Duodenal mucosa (tissue), 2 donors: Measurements from ENCODE around the gene ENTREP3.
"Not testable (repeated sequence)": the region's sequence is repeated elsewhere in the genome, so short reads cannot be mapped to it uniquely, and the experiment has no call there.

Experiments used
- H3K27ac ChIP-seq: one replicate; pipeline ENCODE4 v1.7.0; 2013; ENCODE audit warnings: low read depth, low read length
- H3K27me3 ChIP-seq, 2 donors: one replicate each; pipeline ENCODE4 v1.7.0; 2013; ENCODE audit warnings: low read length in 2 of 2, control low read depth in 1 of 2; ENCODE audit not compliant: insufficient read depth in 2 of 2, control insufficient read depth in 1 of 2
- H3K36me3 ChIP-seq, 2 donors: one replicate each; pipeline ENCODE4 v1.7.0; 2013; ENCODE audit warnings: low read length in 2 of 2, control low read depth in 1 of 2; ENCODE audit not compliant: insufficient read depth in 2 of 2, control insufficient read depth in 1 of 2
- H3K4me1 ChIP-seq, 2 donors: one replicate each; pipeline ENCODE4 v1.7.0; 2013; ENCODE audit warnings: low read length in 2 of 2, control low read depth in 1 of 2; ENCODE audit not compliant: insufficient read depth in 2 of 2, control insufficient read depth in 1 of 2
- H3K4me3 ChIP-seq, 2 donors: one replicate each; pipeline ENCODE4 v1.7.0; 2013; ENCODE audit warnings: low read length in 2 of 2, low read depth in 1 of 2
- H3K9ac ChIP-seq, 2 donors: one replicate each; pipeline ENCODE4 v1.7.0; 2013; ENCODE audit warnings: low read length in 2 of 2, low read depth in 1 of 2
- H3K9me3 ChIP-seq, 2 donors: one replicate each; pipeline ENCODE4 v1.7.0; 2013; ENCODE audit warnings: low read length in 2 of 2, control low read depth in 1 of 2; ENCODE audit not compliant: control insufficient read depth in 1 of 2

The ENTREP3 gene

GRCh38 chr1:155254228-155254713 is 1.0 kb downstream of the ENTREP3 start:
- Histone ChIP-seq H3K36me3 (peaks cover 11 to 16% of the 10 kb centered on the region in 2 donors), H3K9ac (peak overlapping the region; percentile 89 to 98), H3K27ac (no peak overlapping the region), H3K4me1 (peaks cover 29% of the 10 kb centered on the region in 2 donors), H3K27me3 (no peaks in the 10 kb centered on the region), H3K4me3 (peak overlapping the region; percentile 77 to 87), H3K9me3 (no peaks in the 10 kb centered on the region)

- Histone ChIP-seq H3K36me3 (peaks cover 11 to 16% of the 10 kb centered on the region in 2 donors), H3K27ac (no peak overlapping the region), H3K9me3 (no peaks in the 10 kb centered on the region), H3K9ac (no peak overlapping the region), H3K4me1 (peaks cover 29% of the 10 kb centered on the region in 2 donors), H3K4me3 (peak overlapping the region; percentile 77 to 87), H3K27me3 (no peaks in the 10 kb centered on the region)
Measured at GRCh38 chr1:155253797-155254196, 1.5 kb downstream of the ENTREP3 start.

- no peak overlapping the region for H3K9ac ChIP-seq
- H3K27me3 ChIP-seq, result no peaks in the 10 kb centered on the region
- H3K4me3 ChIP-seq, result no peak overlapping the region
- H3K4me1 ChIP-seq, result peaks cover 29% of the 10 kb centered on the region in 2 donors
- peaks cover 8 to 12% of the 10 kb centered on the region in 2 donors for H3K36me3 ChIP-seq
- no peak overlapping the region for H3K27ac ChIP-seq
- no peaks in the 10 kb centered on the region for H3K9me3 ChIP-seq
Measured at GRCh38 chr1:155253208-155253607, 2.1 kb downstream of the ENTREP3 start.

GRCh38 chr1:155251566-155251965 is 3.7 kb downstream of the ENTREP3 start:
- H3K9ac ChIP-seq, result no peak overlapping the region
- H3K27ac ChIP-seq, result no peak overlapping the region
- H3K36me3 ChIP-seq, result peaks cover under 1 to 7% of the 10 kb centered on the region in 2 donors

GRCh38 chr1:155250633-155251449 is 4.4 kb downstream of the ENTREP3 start:
- Histone ChIP-seq H3K4me1 (peaks cover 19 to 22% of the 10 kb centered on the region in 2 donors), H3K9ac (peak overlapping the region; percentile 65 to 66), H3K4me3 (peak overlapping the region; percentile 43 to 61), H3K36me3 (peaks cover 0 to 7% of the 10 kb centered on the region in 2 donors), H3K27ac (no peak overlapping the region), H3K9me3 (no peaks in the 10 kb centered on the region), H3K27me3 (no peaks in the 10 kb centered on the region)

More at GRCh38 chr1:155251566-155251965, 3.7 kb downstream of the ENTREP3 start:
- H3K4me1 ChIP-seq, result peaks cover 26 to 29% of the 10 kb centered on the region in 2 donors
- no peaks in the 10 kb centered on the region for H3K27me3 ChIP-seq
- no peak overlapping the region for H3K4me3 ChIP-seq
- H3K9me3 ChIP-seq, result no peaks in the 10 kb centered on the region

GRCh38 chr1:155250246-155250632 is 5.0 kb downstream of the ENTREP3 start:
- H3K4me3 ChIP-seq, result peak overlapping the region; percentile 43 to 61
- peak overlapping the region; percentile 65 to 66 for H3K9ac ChIP-seq
- H3K27ac ChIP-seq, result no peak overlapping the region
- H3K27me3 ChIP-seq, result no peaks in the 10 kb centered on the region
- peaks cover 0 to 7% of the 10 kb centered on the region in 2 donors for H3K36me3 ChIP-seq
- no peaks in the 10 kb centered on the region for H3K9me3 ChIP-seq
- H3K4me1 ChIP-seq, result peaks cover 16 to 26% of the 10 kb centered on the region in 2 donors

GRCh38 chr1:155247667-155248553 is 7.4 kb downstream of the ENTREP3 start:
- Histone ChIP-seq H3K27ac (no peak overlapping the region), H3K27me3 (no peaks in the 10 kb centered on the region), H3K9ac (no peak overlapping the region), H3K4me3 (no peak overlapping the region), H3K9me3 (no peaks in the 10 kb centered on the region), H3K4me1 (peaks cover 4 to 28% of the 10 kb centered on the region in 2 donors), H3K36me3 (peaks cover 0 to 7% of the 10 kb centered on the region in 2 donors)

- H3K9me3 ChIP-seq, H3K27ac ChIP-seq, H3K27me3 ChIP-seq, H3K9ac ChIP-seq, H3K4me3 ChIP-seq, H3K36me3 ChIP-seq: not testable (repeated sequence)
- peaks cover 6 to 30% of the 10 kb centered on the region in 2 donors for H3K4me1 ChIP-seq
Measured at GRCh38 chr1:155246796-155247195, 8.5 kb downstream of the ENTREP3 start.

- H3K27me3 ChIP-seq, result no peaks in the 10 kb centered on the region
- H3K4me1 ChIP-seq, result peaks cover 9 to 36% of the 10 kb centered on the region in 2 donors
- peak overlapping the region; percentile 16 for H3K27ac ChIP-seq
- peak overlapping the region; percentile 51 to 66 for H3K9ac ChIP-seq
- H3K9me3 ChIP-seq, result no peaks in the 10 kb centered on the region
- H3K36me3 ChIP-seq, result peaks cover 0 to 7% of the 10 kb centered on the region in 2 donors
- peak overlapping the region; percentile 68 to 86 for H3K4me3 ChIP-seq
Measured at GRCh38 chr1:155245163-155245524, 10.1 kb downstream of the ENTREP3 start.
